SU-DHL-6 (cell line): ENCODE data around the gene CFAP300.

Experiments
- H2AFZ ChIP-seq: fragments of 200-600 bp; sonication (generic); 2 replicates; pipeline ENCODE4 v1.6.1; 2014; ENCODE audit warnings: low read depth, mild to moderate bottlenecking, moderate library complexity, mixed read lengths, antibody characterized with exemption, low read length; ENCODE audit not compliant: severe bottlenecking
- H3F3A ChIP-seq: fragments of 200-600 bp; shearing (Covaris generic); 2 replicates; pipeline ENCODE4 v1.6.0; 2016; ENCODE audit warnings: antibody characterized with exemption, mild to moderate bottlenecking; ENCODE audit not compliant: insufficient read depth
- H3K27ac ChIP-seq: fragments of 200-600 bp; sonication (generic); 2 replicates; pipeline ENCODE4 v1.5.1; 2016; ENCODE audit warnings: low read depth, mild to moderate bottlenecking, low read length, moderate library complexity, mixed read lengths
- H3K27me3 ChIP-seq: fragments of 200-600 bp; sonication (generic), shearing (Covaris generic); 2 replicates; pipeline ENCODE4 v1.6.0; 2014; ENCODE audit warnings: mild to moderate bottlenecking, low read length
- H3K36me3 ChIP-seq: fragments of 200-600 bp; sonication (generic); 2 replicates; pipeline ENCODE4 v1.6.1; 2014; ENCODE audit warnings: mild to moderate bottlenecking, low read length, mixed read lengths
- H3K4me2 ChIP-seq: fragments of 300-600, 200-600 bp; shearing (Covaris generic), sonication (generic); 2 replicates; pipeline ENCODE4 v1.6.0; 2014; ENCODE audit warnings: low read length, low read depth, mild to moderate bottlenecking; ENCODE audit not compliant: poor library complexity, severe bottlenecking
- H3K4me3 ChIP-seq: fragments of 200-600 bp; sonication (generic); 2 replicates; pipeline ENCODE4 v1.5.1; 2014; ENCODE audit warnings: antibody characterized with exemption, low read length, mild to moderate bottlenecking, mixed read lengths; ENCODE audit not compliant: insufficient read depth, poor library complexity, severe bottlenecking
- H3K79me2 ChIP-seq: fragments of 200-600 bp; sonication (generic); 2 replicates; pipeline ENCODE4 v1.6.1; 2014; ENCODE audit warnings: mild to moderate bottlenecking, low read length, moderate library complexity; ENCODE audit not compliant: insufficient read depth
- H3K9ac ChIP-seq: fragments of 200-600 bp; sonication (generic); 2 replicates; pipeline ENCODE4 v1.7.0; 2014; ENCODE audit warnings: mild to moderate bottlenecking, low read length
- H3K9me2 ChIP-seq: fragments of 200-600 bp; sonication (generic); replicated peaks from 2 replicates; pipeline ENCODE4 v1.6.1; 2014; ENCODE audit warnings: low read length; ENCODE audit not compliant: insufficient read depth
- H3K9me3 ChIP-seq: fragments of 200-600 bp; sonication (generic); 2 replicates; pipeline ENCODE4 v1.6.1; 2014; ENCODE audit warnings: low read length, mixed read lengths; ENCODE audit not compliant: insufficient read depth
- H4K20me1 ChIP-seq: fragments of 200-600 bp; sonication (generic); 2 replicates; pipeline ENCODE4 v1.6.1; 2014; ENCODE audit warnings: low read depth, mild to moderate bottlenecking, antibody characterized with exemption, low read length, moderate library complexity, mixed read lengths
- EZH2phosphoT487 ChIP-seq: fragments of 200-600 bp; sonication (generic), shearing (Covaris generic); conservative IDR thresholded peaks from 2 replicates; pipeline ENCODE4 v1.6.1; 2018; ENCODE audit warnings: mild to moderate bottlenecking, antibody characterized with exemption, low read length, moderate library complexity, mixed read lengths
- TF ChIP-seq, protein P1 (sequence below): fragments of 200-600 bp; sonication (generic); IDR thresholded peaks from one replicate; pipeline ENCODE4 v1.5.1; 2017; ENCODE audit warnings: antibody characterized with exemption, mild to moderate bottlenecking, low read length, moderate library complexity; ENCODE audit not compliant: insufficient read depth, poor library complexity, severe bottlenecking

The CFAP300 gene

GRCh38 chr11:102071497-102072472 lies 24.5 kb downstream of the CFAP300 start:
- Histone ChIP-seq H3K27me3 (0 out of 2 replicates have a peak, but pooled peaks cover 3% of the 10 kb centered on the region), H3K9ac (no peak overlapping the region), H4K20me1 (no peaks in the 10 kb centered on the region), H3K27ac (no peak overlapping the region), H3K36me3 (no peaks in the 10 kb centered on the region), H3K9me2 (no peaks in the 10 kb centered on the region), H3F3A (no peaks in the 10 kb centered on the region), H2AFZ (no peak overlapping the region), H3K9me3 (0 out of 2 replicates have a peak, but pooled peaks cover 9% of the 10 kb centered on the region), H3K4me3 (no peak overlapping the region), H3K4me2 (no peak overlapping the region), H3K79me2 (no peaks in the 10 kb centered on the region)
- TF ChIP-seq EZH2phosphoT487: no peak
- TF ChIP-seq, protein P1, sequence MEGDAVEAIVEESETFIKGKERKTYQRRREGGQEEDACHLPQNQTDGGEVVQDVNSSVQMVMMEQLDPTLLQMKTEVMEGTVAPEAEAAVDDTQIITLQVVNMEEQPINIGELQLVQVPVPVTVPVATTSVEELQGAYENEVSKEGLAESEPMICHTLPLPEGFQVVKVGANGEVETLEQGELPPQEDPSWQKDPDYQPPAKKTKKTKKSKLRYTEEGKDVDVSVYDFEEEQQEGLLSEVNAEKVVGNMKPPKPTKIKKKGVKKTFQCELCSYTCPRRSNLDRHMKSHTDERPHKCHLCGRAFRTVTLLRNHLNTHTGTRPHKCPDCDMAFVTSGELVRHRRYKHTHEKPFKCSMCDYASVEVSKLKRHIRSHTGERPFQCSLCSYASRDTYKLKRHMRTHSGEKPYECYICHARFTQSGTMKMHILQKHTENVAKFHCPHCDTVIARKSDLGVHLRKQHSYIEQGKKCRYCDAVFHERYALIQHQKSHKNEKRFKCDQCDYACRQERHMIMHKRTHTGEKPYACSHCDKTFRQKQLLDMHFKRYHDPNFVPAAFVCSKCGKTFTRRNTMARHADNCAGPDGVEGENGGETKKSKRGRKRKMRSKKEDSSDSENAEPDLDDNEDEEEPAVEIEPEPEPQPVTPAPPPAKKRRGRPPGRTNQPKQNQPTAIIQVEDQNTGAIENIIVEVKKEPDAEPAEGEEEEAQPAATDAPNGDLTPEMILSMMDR: no peak

DNA sequence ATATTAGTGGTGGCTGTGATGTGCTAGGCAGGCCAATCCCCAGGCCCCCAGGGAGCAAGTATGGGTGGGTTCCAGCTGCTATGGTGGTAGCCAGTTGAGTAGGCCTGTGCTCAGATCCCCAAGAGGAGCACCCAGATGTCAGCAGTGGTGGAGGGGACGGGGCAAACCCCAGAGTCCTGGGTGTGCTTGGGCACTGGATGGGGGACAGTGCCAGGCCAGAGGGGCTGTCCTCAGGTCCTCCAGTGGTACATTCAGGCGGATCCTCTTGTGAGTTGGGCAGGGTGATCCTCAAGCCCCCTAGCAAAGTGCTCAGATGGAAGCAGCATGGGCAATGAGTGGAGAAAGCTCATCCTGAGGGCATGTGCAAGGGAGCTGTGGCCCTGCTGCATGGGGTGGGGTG lies 26.0 kb downstream of the CFAP300 start:
- H3F3A ChIP-seq: no peaks in the 10 kb centered on the region
- H3K79me2 ChIP-seq: no peaks in the 10 kb centered on the region
- no peaks in the 10 kb centered on the region for H3K9me2 ChIP-seq
- 0 out of 2 replicates have a peak, but pooled peaks cover 3% of the 10 kb centered on the region for H3K27me3 ChIP-seq
- H3K9me3 ChIP-seq: 0 out of 2 replicates have a peak, but pooled peaks cover 9% of the 10 kb centered on the region
- H4K20me1 ChIP-seq: no peaks in the 10 kb centered on the region
- no peak overlapping the region for H3K27ac ChIP-seq
- H3K9ac ChIP-seq: no peak overlapping the region
- no peak for TF ChIP-seq EZH2phosphoT487
- TF ChIP-seq, protein P1: no peak
- H3K4me2 ChIP-seq: no peak overlapping the region
- no peak overlapping the region for H2AFZ ChIP-seq
- H3K36me3 ChIP-seq: no peaks in the 10 kb centered on the region
- no peak overlapping the region for H3K4me3 ChIP-seq

GRCh38 chr11:102079625-102080024 lies 32.4 kb downstream of the CFAP300 start:
- H2AFZ ChIP-seq: no peak overlapping the region
- H3K9ac ChIP-seq: no peak overlapping the region
- no peaks in the 10 kb centered on the region for H3K79me2 ChIP-seq
- H3F3A ChIP-seq: no peaks in the 10 kb centered on the region
- no peaks in the 10 kb centered on the region for H3K9me3 ChIP-seq
- no peaks in the 10 kb centered on the region for H3K36me3 ChIP-seq
- H3K4me2 ChIP-seq: no peak overlapping the region
- no peaks in the 10 kb centered on the region for H4K20me1 ChIP-seq
- no peak for TF ChIP-seq EZH2phosphoT487
- TF ChIP-seq, protein P1: no peak
- H3K27me3 ChIP-seq: 0 out of 2 replicates have a peak, but pooled peaks cover 3% of the 10 kb centered on the region
- H3K27ac ChIP-seq: no peak overlapping the region
- no peaks in the 10 kb centered on the region for H3K9me2 ChIP-seq
- H3K4me3 ChIP-seq: no peak overlapping the region
